ENCODE data around the gene HS6ST2. TPM values are rescaled to one million over a fixed set of nuclear protein-coding genes. Genes with fewer than 3 reads are reported as not detected.
A peak's percentile ranks its signal among the peaks of the same experiment; 100 is the strongest.
"Not testable (repeated sequence)": the region's sequence is repeated elsewhere in the genome, so short reads cannot be mapped to it uniquely, and the experiment has no call there.

Gene HS6ST2
- total RNA-seq, 2 experiments from 2014 or later = 0.18 to 0.38 TPM

- no peak for DNase-seq
- Mint-ChIP-seq H3K27ac (no peak overlapping the region), H3K27me3 (peaks cover 2% of the 10 kb centered on the region), H3K36me3 (ENCODE audit: low read depth) (no peaks in the 10 kb centered on the region), H3K4me3 (no peak overlapping the region), H3K9me3 (no peaks in the 10 kb centered on the region), H3K4me1 (no peaks in the 10 kb centered on the region)
- CTCF ChIA-PET = no interaction called here
- POLR2A ChIA-PET = no interaction called here
Observed at GRCh38 chrX:132908891-132909290, 49.5 kb downstream of the HS6ST2 start.

DNA sequence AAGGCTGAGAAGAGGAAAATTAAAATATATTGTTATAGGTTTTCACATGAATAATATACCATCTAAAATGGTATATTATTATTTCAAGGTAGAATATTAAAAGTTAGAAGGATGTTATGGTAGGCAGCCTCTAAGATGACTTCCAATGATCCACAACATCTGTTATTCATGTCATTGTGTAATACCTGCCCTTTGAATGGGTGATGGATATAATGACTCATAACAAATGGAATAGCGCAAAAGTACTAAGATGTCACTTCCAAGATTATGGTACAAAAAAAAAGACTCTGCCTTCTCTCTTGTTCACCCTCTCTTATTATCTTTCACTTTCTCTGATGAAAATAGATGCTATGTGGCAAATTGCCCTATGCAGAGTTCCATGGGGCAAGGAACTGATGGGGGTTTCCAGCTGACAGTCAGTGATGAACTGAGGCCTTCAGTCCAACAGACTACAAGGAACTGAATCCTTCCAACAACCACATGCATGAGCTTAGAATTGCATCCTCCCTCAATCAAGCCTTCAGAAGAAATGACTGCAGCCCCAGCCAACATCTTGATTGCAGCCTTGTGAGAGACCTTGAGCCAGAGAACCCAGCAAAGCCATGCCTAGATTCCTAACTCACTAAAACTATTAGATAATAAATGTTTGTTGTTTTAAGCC is 57.7 kb downstream of the HS6ST2 start:
- CTCF ChIA-PET = no interaction called here
- DNase-seq = no peak
- no peaks in the 10 kb centered on the region for H3K27me3 Mint-ChIP-seq
- H3K4me3 Mint-ChIP-seq = no peak overlapping the region
- H3K4me1 Mint-ChIP-seq = no peaks in the 10 kb centered on the region
- no peaks in the 10 kb centered on the region for H3K36me3 Mint-ChIP-seq (ENCODE audit: low read depth)
- POLR2A ChIA-PET = no interaction called here
- H3K27ac Mint-ChIP-seq = no peak overlapping the region
- H3K9me3 Mint-ChIP-seq = no peaks in the 10 kb centered on the region

DNA sequence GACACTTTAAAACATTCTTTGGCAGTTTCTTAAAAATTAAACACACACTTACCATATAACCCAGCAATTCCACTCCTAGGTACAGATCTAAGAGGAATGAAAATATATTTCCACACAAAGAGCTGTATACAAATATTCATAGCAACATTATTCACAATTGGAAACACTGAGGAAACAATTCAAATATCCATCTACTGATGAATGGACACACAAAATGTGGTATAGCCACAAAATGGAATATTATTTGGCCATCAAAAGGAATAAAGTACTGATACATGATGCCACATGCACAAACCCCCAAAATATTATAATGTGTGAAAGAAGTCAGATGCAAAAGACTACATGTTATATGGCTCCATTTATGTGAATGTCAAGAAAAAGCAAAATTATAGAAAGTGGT is 70.9 kb downstream of the HS6ST2 start:
- ChIA-PET CTCF (no interaction called here), POLR2A (no interaction called here)
- Mint-ChIP-seq H3K4me1 (no peaks in the 10 kb centered on the region), H3K27ac (no peak overlapping the region), H3K27me3 (peaks cover 8% of the 10 kb centered on the region), H3K4me3 (no peak overlapping the region), H3K9me3 (no peaks in the 10 kb centered on the region), H3K36me3 (ENCODE audit: low read depth) (no peaks in the 10 kb centered on the region)
- no peak for DNase-seq

DNA sequence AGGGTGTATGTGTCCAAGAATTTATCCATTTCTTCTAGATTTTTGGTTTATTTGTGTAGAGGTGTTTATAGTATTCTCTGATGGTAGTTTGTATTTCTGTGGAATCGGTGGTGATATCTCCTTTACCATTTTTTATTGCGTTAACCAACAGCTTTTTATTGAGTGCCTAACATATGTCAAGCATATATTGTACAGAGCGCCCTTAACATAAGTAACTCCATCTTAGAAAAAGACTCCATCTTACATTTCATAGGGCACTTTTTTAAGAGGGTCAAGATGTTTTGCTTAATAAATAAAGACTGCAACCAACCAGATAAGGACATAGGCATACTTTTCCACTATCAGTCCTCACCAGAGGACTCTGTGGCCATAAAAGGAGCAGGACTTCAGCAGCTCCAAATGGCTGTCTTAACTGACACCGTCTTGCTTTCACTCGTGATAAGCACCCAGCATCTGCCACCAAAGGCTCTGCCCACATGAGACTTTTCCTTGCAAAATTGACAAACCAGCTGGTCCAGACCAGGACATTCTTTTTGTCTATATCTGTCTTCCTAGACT is 75.0 kb downstream of the HS6ST2 start:
- H3K36me3 Mint-ChIP-seq (ENCODE audit: low read depth) = no peaks in the 10 kb centered on the region
- DNase-seq = no peak
- H3K27ac Mint-ChIP-seq = no peak overlapping the region
- no peak overlapping the region for H3K4me3 Mint-ChIP-seq
- no peaks in the 10 kb centered on the region for H3K9me3 Mint-ChIP-seq
- no peaks in the 10 kb centered on the region for H3K4me1 Mint-ChIP-seq
- peaks cover 8% of the 10 kb centered on the region for H3K27me3 Mint-ChIP-seq
- CTCF ChIA-PET = no interaction called here
- POLR2A ChIA-PET = no interaction called here

GRCh38 chrX:132880753-132881152 is 77.7 kb downstream of the HS6ST2 start:
- H3K36me3 Mint-ChIP-seq (ENCODE audit: low read depth); H3K9me3 Mint-ChIP-seq; H3K27ac Mint-ChIP-seq; H3K27me3 Mint-ChIP-seq; H3K4me1 Mint-ChIP-seq; POLR2A ChIA-PET; CTCF ChIA-PET; H3K4me3 Mint-ChIP-seq; DNase-seq: not testable (repeated sequence)

- Mint-ChIP-seq H3K27me3 (peaks cover 3% of the 10 kb centered on the region), H3K9me3 (no peaks in the 10 kb centered on the region)
Observed at GRCh38 chrX:132877954-132878536, 80.4 kb downstream of the HS6ST2 start.

GRCh38 chrX:132876523-132877338 is 81.7 kb downstream of the HS6ST2 start:
- H3K27me3 Mint-ChIP-seq = peaks cover 3% of the 10 kb centered on the region
- no peaks in the 10 kb centered on the region for H3K36me3 Mint-ChIP-seq (ENCODE audit: low read depth)
- H3K4me3 Mint-ChIP-seq = no peak overlapping the region
- DNase-seq = no peak
- H3K27ac Mint-ChIP-seq = no peak overlapping the region
- no peaks in the 10 kb centered on the region for H3K9me3 Mint-ChIP-seq
- no peaks in the 10 kb centered on the region for H3K4me1 Mint-ChIP-seq
- ChIA-PET POLR2A (no interaction called here), CTCF (no interaction called here)

More at GRCh38 chrX:132877954-132878536, 80.4 kb downstream of the HS6ST2 start:
- Mint-ChIP-seq H3K4me3 (no peak overlapping the region), H3K36me3 (ENCODE audit: low read depth) (no peaks in the 10 kb centered on the region), H3K4me1 (no peaks in the 10 kb centered on the region), H3K27ac (no peak overlapping the region)
- no peak for DNase-seq
- POLR2A ChIA-PET = no interaction called here
- CTCF ChIA-PET = no interaction called here

DNA sequence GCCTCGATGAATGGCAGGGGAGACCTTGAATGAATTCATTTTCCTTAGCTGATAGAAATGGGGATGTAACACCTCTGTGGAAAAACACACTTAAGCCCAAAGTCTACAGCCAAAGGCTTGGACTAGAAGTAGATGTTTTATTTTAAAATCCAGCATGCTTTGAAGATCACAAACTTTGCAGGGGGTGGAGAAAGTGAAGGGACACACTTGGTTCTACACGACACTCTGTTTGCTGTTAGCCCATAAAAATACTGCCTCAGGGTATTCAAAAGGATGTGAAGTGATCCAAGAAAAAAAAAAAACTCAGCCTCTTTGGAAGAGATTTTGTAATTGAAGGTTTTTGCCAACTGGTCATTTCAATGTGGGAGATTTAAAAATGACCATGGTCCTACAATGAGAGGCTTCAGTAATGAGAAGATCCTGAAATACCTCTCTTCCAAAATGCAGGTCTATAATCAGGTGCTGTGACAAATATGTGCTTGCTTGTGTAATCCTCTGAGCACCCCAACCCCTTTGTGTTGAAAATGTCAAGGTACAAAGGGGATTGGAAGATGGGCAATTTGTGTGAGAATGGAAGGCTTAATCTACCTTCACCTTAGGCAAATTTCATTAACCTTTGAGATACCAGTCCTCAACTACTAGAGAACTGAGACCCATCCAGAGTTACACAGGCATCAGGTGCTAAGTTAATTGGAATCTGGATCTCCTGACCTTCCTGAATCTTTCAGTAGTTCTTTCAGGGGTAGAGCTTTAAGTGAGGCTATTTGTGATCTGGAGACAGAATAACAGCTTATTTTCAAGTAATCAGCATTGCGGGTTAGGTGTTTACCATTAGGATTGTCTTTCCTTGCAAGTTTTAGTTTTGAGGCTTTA is 82.5 kb downstream of the HS6ST2 start:
- ChIA-PET POLR2A (no interaction called here), CTCF (no interaction called here)
- Mint-ChIP-seq H3K27me3 (peaks cover 3% of the 10 kb centered on the region), H3K4me1 (no peaks in the 10 kb centered on the region), H3K27ac (no peak overlapping the region), H3K4me3 (no peak overlapping the region), H3K9me3 (no peaks in the 10 kb centered on the region), H3K36me3 (ENCODE audit: low read depth) (no peaks in the 10 kb centered on the region)
- DNase-seq = no peak

GRCh38 chrX:132862562-132862961 is 95.9 kb downstream of the HS6ST2 start:
- Mint-ChIP-seq H3K27ac (no peak overlapping the region), H3K27me3 (peaks cover 6% of the 10 kb centered on the region), H3K36me3 (ENCODE audit: low read depth) (peaks cover 5% of the 10 kb centered on the region), H3K9me3 (peaks cover 7% of the 10 kb centered on the region), H3K4me3 (no peak overlapping the region), H3K4me1 (peaks cover 26% of the 10 kb centered on the region)
- DNase-seq = no peak
- ChIA-PET CTCF (no interaction called here), POLR2A (no interaction called here)

- H3K4me3 Mint-ChIP-seq = no peak overlapping the region
- peaks cover 36% of the 10 kb centered on the region for H3K4me1 Mint-ChIP-seq
- peaks cover 6% of the 10 kb centered on the region for H3K36me3 Mint-ChIP-seq (ENCODE audit: low read depth)
- H3K9me3 Mint-ChIP-seq = peaks cover 9% of the 10 kb centered on the region
- ChIA-PET POLR2A (no interaction called here), CTCF (no interaction called here)
- no peak for DNase-seq
- H3K27me3 Mint-ChIP-seq = peaks cover 6% of the 10 kb centered on the region
- H3K27ac Mint-ChIP-seq = no peak overlapping the region
Observed at GRCh38 chrX:132861076-132861475, 97.4 kb downstream of the HS6ST2 start.

GRCh38 chrX:132860200-132860599 is 98.2 kb downstream of the HS6ST2 start:
- Mint-ChIP-seq H3K9me3 (peaks cover 9% of the 10 kb centered on the region), H3K27ac (peak overlapping the region; percentile 1), H3K4me1 (peaks cover 42% of the 10 kb centered on the region), H3K36me3 (ENCODE audit: low read depth) (peaks cover 6% of the 10 kb centered on the region), H3K27me3 (peaks cover 6% of the 10 kb centered on the region), H3K4me3 (no peak overlapping the region)
- DNase-seq = no peak
- ChIA-PET CTCF (interaction anchor here (0.7 kb wide), 1 partner anchor 1194 kb away, joined by 7 read pairs; no protein-coding TSS in a partner anchor), POLR2A (interaction anchor here (0.7 kb wide), 1 partner anchor 148 kb away, joined by 3 read pairs; no protein-coding TSS in a partner anchor)

GRCh38 chrX:132858018-132858417 is 100.4 kb downstream of the HS6ST2 start:
- Mint-ChIP-seq H3K36me3 (ENCODE audit: low read depth) (peaks cover 6% of the 10 kb centered on the region), H3K27me3 (no peaks in the 10 kb centered on the region), H3K4me1 (peaks cover 45% of the 10 kb centered on the region), H3K9me3 (peaks cover 9% of the 10 kb centered on the region), H3K27ac (peak overlapping the region; percentile 81), H3K4me3 (no peak overlapping the region)
- ChIA-PET POLR2A (interaction anchor here (1.3 kb wide), 1 partner anchor 107 kb away, joined by 3 read pairs; no protein-coding TSS in a partner anchor), CTCF (no interaction called here)
- no peak for DNase-seq

Measured in activated CD4-positive, alpha-beta memory T cell treated with anti-CD3 and anti-CD28 coated beads, Interleukin-2, amount 10 ng/mL, durations not matched to agents 7 days and 5 days (primary cell).